ENCODE measurements around the gene C2orf72. TPM values are rescaled to one million over a fixed set of nuclear protein-coding genes. Genes with fewer than 3 reads are reported as not detected.

C2orf72 gene
- total and polyA plus RNA-seq, 2 of the 13 experiments (the other 11 are each of a cell fraction or from before 2014, with no cell fraction given): 147 to 203 TPM

DNA sequence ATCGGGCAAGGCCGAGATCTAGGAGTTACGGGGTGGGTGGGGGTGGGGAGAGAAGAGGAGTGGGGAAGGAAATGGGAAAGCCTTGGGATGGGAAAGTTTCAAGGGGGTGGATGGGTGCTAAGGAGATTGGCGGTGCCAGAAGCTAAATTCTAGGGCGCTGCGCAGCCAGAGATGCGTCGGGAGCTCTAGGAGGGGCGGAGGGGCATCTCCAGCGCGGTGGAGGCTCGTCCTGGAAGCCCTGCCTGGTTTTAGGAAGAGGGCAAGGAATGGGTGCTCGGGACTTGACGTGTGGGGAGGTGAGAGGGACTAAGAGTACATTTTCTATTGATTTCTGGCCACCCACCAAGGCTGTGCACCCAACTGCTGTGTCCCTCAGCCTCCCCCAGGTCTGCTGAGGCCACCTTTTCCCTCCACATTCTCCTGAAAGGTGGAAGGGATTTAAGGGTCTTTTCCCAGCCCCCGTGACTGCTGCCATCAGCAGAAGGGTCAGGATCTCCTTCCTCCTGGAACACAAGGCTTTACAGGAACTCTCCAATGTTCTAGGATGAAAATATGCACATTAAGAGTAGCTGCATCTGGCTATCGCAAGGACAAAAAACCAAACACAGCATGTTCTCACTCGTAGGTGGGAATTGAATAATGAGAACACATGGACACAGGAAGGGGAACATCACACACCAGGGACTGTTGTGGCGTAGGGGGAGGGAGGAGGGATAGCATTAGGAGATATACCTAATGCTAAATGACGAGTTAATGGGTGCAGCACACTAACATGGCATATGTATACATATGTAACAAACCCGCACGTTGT, 1.4 kb downstream of the C2orf72 start (continued):
- TF ChIP-seq MED13 (CRISPR knock-in tag; IDR thresholded peaks at IDR 0.05) (no peak), NPAS2 (CRISPR knock-in tag; IDR thresholded peaks at IDR 0.05; ENCODE audit: borderline replicate concordance) (no peak), ARID2 (CRISPR knock-in tag; IDR thresholded peaks at IDR 0.05; ENCODE audit: borderline replicate concordance) (peak; percentile 88; the same call in 1 of the 2 replicates), SPEN (CRISPR knock-in tag; IDR thresholded peaks at IDR 0.05; ENCODE audit: low read depth) (0 out of 2 replicates have a peak, but pooled peaks have one; percentile 45), FOXA1 (IDR thresholded peaks at IDR 0.05) (no peak), FOXA1 (CRISPR knock-in tag; IDR thresholded peaks at IDR 0.05) (no peak), ZNF737 (CRISPR knock-in tag; IDR thresholded peaks at IDR 0.05; ENCODE audit: borderline replicate concordance) (no peak), ZNF567 (CRISPR knock-in tag; IDR thresholded peaks at IDR 0.05; ENCODE audit: borderline replicate concordance) (no peak), HOXA3 (CRISPR knock-in tag; IDR thresholded peaks at IDR 0.05) (no peak), NCOA1 (CRISPR knock-in tag; IDR thresholded peaks at IDR 0.05) (peak; percentile 60; the same call in 1 of the 2 replicates), GATAD1 (CRISPR knock-in tag; IDR thresholded peaks at IDR 0.05) (no peak), ZNF12 (CRISPR knock-in tag; IDR thresholded peaks at IDR 0.05) (no peak), GFI1 (CRISPR knock-in tag; IDR thresholded peaks at IDR 0.05; ENCODE audit: borderline replicate concordance) (no peak), ZNF562 (CRISPR knock-in tag; IDR thresholded peaks at IDR 0.05; ENCODE audit: borderline replicate concordance) (no peak), NR2F2 (IDR thresholded peaks at IDR 0.05; ENCODE audit: borderline replicate concordance, low read depth) (no peak), SIX4 (CRISPR knock-in tag; IDR thresholded peaks at IDR 0.05) (no peak), ZNF776 (CRISPR knock-in tag; IDR thresholded peaks at IDR 0.05) (no peak), SALL1 (CRISPR knock-in tag; IDR thresholded peaks at IDR 0.05) (peak; percentile 19; the same call in 1 of the 2 replicates), SMARCC2 (IDR thresholded peaks at IDR 0.05) (no peak), SRF (IDR thresholded peaks at IDR 0.05; ENCODE audit: low read depth, low read length) (no peak), ZNF317 (CRISPR knock-in tag; IDR thresholded peaks at IDR 0.05) (no peak), ZNF879 (CRISPR knock-in tag; IDR thresholded peaks at IDR 0.05) (no peak), NR3C1 (CRISPR knock-in tag; IDR thresholded peaks at IDR 0.05) (no peak), ZNF343 (CRISPR knock-in tag; IDR thresholded peaks at IDR 0.05) (peak; percentile 6; the same call in 1 of the 2 replicates), SRSF1 (optimal IDR thresholded peaks at IDR 0.05; ENCODE audit: low read depth, low read length) (no peak), ZNF772 (CRISPR knock-in tag; IDR thresholded peaks at IDR 0.05) (no peak), ZNF138 (CRISPR knock-in tag; IDR thresholded peaks at IDR 0.05; ENCODE audit: low read depth) (no peak), RXRB (CRISPR knock-in tag; IDR thresholded peaks at IDR 0.05; ENCODE audit: borderline replicate concordance) (peak; percentile 35; the same call in 1 of the 2 replicates)
- TF ChIP-seq, protein P1, sequence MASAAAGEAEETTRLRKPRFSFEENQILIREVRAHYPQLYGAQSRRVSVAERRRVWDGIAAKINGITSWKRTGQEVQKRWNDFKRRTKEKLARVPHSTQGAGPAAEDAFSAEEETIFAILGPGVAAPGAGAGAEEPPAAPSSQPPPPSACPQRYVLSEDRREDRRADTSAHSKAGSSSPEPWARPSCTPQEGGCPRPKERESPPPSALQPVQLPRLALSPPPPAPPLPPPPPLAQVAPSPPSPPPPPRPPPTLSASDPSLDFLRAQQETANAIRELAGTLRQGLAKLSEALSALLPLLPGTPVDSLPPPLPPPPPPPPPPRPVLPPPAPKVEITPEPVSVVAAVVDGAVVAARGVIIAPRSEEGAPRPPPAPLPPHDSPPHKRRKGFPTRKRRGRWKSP (CRISPR knock-in tag; IDR thresholded peaks at IDR 0.05): 0 out of 2 replicates have a peak, but pooled peaks have one; percentile 27
- TF ChIP-seq, protein P2, sequence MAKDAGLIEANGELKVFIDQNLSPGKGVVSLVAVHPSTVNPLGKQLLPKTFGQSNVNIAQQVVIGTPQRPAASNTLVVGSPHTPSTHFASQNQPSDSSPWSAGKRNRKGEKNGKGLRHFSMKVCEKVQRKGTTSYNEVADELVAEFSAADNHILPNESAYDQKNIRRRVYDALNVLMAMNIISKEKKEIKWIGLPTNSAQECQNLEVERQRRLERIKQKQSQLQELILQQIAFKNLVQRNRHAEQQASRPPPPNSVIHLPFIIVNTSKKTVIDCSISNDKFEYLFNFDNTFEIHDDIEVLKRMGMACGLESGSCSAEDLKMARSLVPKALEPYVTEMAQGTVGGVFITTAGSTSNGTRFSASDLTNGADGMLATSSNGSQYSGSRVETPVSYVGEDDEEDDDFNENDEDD (CRISPR knock-in tag; IDR thresholded peaks at IDR 0.05; ENCODE audit: borderline replicate concordance): no peak

All from HepG2 (cell line).